Measurements from ENCODE around the gene IL21. TPM values are rescaled to one million over a fixed set of nuclear protein-coding genes. Genes with fewer than 3 reads are reported as not detected.
"Not testable (repeated sequence)": the region's sequence is repeated elsewhere in the genome, so short reads cannot be mapped to it uniquely, and the experiment has no call there.

The IL21 gene
- total RNA-seq (2014; rRNA removed; shearing (Covaris generic); ENCODE audit: low replicate concordance), result not detected in 2 replicates

DNA sequence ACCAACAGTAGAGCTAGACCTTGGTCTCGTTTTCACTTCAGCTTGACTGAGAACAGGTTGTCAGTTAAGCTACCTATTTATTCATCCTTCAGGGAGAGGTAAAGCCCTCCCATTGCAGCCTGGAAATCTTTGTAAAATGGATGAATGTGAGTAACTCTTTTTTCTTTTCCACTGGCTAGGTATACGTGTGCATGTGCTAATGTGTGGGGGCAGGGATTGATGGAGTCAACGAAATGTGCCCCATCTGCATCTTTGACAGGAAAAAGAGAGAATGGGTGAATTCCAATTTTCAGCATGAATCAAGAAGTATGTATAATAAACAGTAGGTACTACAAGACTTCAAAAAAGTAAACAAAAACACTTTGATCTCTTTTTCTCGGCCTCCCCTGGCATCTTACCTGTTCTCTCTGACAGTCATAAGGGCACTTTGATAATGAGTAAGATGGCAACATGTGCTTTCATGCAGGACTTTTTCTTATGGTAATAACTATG, at the start of gene IL21:
Gene IL21, minus strand, starts transcription at position 51 of the 492 bp plus-strand sequence. CDS start 55 bp downstream, outside the sequence.
- no peaks in the 10 kb centered on the region for H3K36me3 ChIP-seq
- no peak for DNase-seq
- H3K9me3 ChIP-seq, result no peaks in the 10 kb centered on the region
- H3K4me3 ChIP-seq, result no peak within 1 kb of the TSS
- no peaks in the 10 kb centered on the region for H3K27me3 ChIP-seq

DNA sequence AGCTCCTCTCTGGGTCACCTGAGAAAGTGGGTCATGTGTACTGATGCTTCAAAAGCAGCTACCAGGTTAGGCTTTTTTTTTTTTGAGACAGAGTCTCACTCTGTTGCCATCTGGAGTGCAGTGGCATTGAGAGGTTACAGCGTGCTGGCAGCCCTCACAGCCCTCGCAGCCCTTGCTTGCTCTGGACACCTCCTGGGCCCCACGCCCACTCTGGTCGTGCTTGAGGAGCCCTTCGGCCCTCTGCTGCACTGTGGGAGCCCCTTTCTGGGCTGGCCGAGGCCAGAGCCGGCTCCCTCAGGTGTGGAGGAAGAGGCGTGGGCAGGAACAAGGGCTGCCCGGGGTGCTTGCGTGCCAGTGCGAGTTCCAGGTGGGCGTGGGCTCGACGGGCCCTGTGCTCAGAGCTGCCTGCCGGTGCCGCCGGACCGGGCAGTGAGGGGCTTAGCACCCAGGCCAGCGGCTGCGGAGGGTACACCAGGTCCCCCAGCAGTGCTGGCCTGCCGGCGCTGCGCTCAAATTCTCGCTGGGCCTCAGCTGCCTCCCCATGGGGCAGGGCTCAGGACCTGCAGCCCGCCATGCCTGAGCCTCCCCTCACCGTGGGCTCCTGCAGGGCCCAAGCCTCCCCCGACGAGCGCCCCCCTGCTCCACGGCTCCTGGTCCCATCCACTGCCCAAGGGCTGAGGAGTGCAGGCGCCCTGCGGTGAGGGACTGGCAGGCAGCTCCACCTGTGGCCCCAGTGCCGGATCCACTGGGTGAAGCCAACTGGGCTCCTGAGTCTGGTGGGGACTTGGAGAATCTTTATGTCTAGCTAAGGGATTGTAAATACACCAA, 49.3 kb upstream of the IL21 start:
- H3K27me3 ChIP-seq, result no peaks in the 10 kb centered on the region
- H3K36me3 ChIP-seq, result no peaks in the 10 kb centered on the region
- DNase-seq, result no peak

DNA sequence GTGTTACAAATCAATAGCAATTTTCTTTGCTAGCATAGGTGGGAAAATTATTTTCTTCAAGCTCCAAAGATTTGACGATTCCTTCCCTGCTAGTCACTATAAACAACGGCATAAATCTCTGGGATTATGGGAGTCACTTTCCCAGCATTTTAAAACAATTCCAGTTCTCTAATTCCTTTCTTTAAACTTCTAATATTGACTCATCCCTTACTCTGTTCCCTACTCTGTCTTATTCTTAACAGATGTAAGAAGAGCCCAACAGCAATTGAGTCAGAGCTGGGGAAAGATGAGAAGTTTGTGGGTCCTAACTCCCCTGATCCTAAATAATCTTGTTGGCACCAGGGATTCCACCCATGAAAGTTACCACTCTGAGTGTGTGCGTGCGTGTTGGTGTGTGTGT, 47.4 kb upstream of the IL21 start:
- no peaks in the 10 kb centered on the region for H3K36me3 ChIP-seq
- no peak for DNase-seq
- H3K9me3 ChIP-seq, result no peaks in the 10 kb centered on the region
- H3K27me3 ChIP-seq, result no peaks in the 10 kb centered on the region
- H3K4me3 ChIP-seq, result no peak overlapping the region

More for the DNA sequence above, 49.3 kb upstream of the IL21 start:
- Histone ChIP-seq H3K4me3 (no peak overlapping the region), H3K9me3 (no peaks in the 10 kb centered on the region)

DNA sequence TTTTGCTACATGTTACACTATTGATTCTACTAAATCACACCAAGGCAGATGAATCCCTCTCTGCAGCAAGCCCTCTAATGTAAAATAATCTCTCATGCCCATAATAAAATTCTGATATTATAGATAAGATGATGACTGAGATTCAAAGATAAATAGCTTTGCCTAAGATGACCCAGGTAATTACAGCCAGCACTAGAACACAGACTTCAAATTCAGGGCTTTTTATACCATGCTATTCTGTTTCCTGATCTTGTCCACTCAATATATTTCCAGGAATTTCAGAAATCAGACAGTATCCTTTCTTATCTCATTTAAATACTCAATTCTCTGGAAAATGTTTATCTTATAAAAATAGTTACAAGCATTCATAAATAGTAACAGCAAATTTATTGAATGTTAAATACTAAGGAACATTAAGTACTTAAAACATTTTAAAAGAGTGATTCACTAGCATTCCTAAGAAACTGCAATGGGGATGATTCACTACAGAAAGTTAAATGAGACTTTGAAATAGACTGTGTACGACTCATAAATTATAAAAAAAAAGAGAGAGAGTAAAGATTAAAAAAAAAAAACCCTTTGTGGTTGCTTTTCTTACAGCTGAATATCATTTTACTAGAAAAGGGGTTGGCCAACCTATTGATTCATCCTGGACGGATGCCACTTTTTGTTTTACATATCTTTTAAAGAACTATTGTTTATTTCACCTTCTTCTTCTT, 45.8 kb upstream of the IL21 start:
- DNase-seq, result peak; percentile 36
- H3K36me3 ChIP-seq, result no peaks in the 10 kb centered on the region
- no peaks in the 10 kb centered on the region for H3K27me3 ChIP-seq
- no peak overlapping the region for H3K4me3 ChIP-seq
- H3K9me3 ChIP-seq, result no peaks in the 10 kb centered on the region

DNA sequence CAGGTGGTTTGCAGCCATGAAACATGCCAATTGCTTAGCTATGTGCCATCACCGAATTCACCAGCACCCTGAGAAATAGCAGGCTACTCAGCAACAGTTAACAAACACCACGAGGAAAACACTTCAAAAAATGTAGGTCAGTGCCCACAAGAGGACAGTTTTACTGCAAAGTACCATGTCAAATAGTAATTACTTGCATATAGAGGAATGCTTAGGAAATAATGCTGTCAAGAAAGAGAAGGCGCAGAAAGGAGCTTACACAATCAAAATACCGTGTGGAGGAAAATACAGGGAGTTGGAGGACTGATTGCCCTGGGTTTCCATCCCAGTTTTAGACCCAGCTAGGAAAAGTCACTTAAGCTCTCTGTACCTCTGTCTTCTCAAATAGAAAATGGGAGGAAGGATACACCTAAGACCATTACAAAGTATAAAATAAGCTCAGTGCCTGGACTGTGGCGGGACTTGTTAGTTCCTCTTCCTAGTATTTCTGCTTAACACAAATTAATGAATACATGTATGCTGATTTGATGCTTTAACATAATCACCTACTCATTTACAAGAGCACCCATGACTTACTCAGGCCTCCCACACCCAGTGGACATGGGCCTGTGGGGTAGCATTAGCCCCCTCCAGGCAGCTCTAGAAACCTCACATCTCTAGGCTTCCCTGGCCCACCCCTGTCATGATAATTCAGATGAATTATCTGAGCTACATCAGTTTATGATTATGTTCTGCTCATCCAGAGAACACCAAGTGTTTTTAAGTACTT, 44.5 kb upstream of the IL21 start:
- DNase-seq, result no peak
- Histone ChIP-seq H3K4me3 (no peak overlapping the region), H3K9me3 (no peaks in the 10 kb centered on the region), H3K36me3 (no peaks in the 10 kb centered on the region), H3K27me3 (no peaks in the 10 kb centered on the region)

DNA sequence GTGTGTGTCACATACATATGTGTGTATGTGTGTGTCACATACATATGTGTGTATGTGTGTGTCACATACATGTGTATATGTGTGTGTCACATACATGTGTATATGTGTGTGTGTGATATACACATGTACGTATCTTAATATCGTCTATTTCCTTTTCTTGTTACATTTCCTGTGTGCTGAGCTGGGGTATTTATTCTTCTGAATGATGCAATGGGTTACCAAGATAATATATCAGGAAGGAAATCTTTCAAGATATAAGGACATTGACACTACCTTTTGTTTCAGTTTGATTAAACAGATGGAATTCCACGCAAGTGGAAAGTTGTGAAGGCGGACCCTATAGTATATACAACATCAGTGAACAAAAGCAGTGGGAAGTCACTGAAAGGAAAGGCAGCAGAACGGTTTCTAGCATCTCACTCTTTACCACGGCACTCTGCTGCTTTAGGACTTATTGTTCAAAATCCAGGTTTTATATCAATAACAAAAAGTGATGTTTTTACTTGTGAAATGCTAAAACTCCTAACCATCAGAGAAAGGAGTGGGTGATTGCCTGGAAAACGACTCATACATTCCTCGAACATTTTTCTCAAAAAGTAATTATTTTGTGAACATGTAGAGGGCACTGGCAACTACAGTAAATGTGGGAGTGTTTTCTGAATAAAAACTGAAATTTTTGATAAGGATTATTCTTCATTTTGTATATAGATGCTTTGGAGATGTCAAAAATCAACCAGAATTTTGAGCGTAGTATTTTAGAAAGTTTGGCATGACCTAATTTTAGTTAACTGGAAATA, 43.1 kb upstream of the IL21 start:
- Histone ChIP-seq H3K36me3 (no peaks in the 10 kb centered on the region), H3K4me3 (no peak overlapping the region), H3K9me3 (no peaks in the 10 kb centered on the region), H3K27me3 (no peaks in the 10 kb centered on the region)
- no peak for DNase-seq

DNA sequence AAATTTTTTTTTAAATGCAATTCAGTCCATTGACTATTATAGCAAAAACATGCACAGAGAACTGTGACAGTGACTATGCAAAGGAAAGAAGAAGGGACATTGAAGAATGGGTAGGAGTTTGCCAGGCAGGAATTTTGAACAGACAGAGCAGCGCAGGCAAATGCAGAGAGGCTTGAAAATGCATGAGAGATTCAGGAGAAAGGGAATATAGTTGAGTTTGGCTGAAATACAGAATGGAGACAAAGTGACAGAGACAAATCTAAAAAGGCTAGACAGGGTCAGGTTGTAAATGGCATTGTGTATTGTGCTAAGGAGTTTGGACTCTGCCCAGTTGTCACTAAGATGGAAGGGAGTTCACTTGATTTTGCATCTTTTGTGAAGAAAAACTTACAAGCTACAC, 42.4 kb upstream of the IL21 start:
- no peak for DNase-seq
- no peaks in the 10 kb centered on the region for H3K36me3 ChIP-seq
- no peaks in the 10 kb centered on the region for H3K27me3 ChIP-seq
- no peak overlapping the region for H3K4me3 ChIP-seq
- no peaks in the 10 kb centered on the region for H3K9me3 ChIP-seq

DNA sequence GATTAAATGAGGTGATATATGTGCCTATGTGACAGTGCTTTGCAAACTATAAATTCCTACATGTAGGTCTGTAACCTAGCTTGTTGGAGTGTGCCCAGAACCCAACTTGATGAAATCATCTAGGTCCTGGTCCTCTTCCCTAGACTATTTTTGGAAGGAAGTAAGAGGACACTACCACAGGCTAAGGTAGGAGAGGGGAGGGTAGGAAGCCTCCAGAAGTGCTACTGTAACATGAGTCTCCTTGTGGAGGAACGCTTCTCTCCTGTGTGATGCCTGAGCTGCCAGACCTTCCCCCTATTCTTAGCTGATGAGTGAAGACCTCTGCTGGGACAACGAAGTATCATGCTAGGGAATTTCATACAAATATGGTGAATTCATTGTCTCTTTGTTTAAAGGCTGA, 41.8 kb upstream of the IL21 start:
- Histone ChIP-seq H3K36me3 (no peaks in the 10 kb centered on the region), H3K4me3 (no peak overlapping the region), H3K9me3 (no peaks in the 10 kb centered on the region), H3K27me3 (no peaks in the 10 kb centered on the region)
- DNase-seq, result no peak

DNA sequence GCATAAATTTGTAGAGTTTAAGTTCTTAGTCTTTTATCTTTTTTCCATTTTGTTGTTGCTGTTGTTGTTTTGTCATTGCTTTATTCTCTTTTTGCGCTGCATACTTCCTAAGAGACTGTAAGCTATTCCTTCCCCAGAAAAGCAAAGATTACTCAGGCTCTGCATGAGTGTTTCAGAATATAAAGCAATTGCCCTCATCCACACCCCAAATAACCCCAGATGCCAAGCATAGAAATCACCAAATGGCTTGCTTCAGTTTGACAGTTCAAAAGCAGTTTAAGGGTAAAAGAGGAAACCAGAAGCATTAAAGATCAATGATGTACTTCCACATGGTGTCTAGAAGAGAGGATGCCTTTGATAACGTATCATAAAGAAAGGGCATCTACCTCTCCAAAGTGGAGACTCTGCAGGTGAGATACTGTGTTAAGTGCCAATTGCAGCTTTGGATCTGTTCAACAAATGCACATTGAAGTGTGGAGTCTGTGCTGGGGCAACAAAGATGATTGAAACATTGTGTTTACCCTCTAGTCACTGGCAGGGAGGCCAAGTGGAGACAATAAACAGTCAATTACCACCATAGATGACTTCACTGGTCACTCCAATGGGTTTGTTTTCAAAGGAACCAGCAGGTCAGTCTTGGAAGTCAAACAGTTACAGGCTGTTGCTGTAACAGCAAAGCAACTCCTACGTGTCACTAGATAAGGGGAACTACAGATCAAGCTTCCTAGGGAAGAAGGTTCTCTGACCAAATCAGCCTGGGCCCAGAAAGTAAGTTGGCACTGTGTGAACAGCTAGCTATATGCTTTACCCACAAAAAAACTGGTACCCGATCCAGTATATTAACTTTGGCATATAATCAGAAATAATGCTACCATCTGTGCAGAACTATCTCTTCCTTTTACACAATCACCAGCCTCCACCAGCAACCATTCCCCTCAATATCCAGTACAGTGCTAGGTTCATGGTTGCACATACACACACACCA, 40.6 kb upstream of the IL21 start:
- no peak for DNase-seq
- no peaks in the 10 kb centered on the region for H3K9me3 ChIP-seq
- no peaks in the 10 kb centered on the region for H3K27me3 ChIP-seq
- no peak overlapping the region for H3K4me3 ChIP-seq
- no peaks in the 10 kb centered on the region for H3K36me3 ChIP-seq

DNA sequence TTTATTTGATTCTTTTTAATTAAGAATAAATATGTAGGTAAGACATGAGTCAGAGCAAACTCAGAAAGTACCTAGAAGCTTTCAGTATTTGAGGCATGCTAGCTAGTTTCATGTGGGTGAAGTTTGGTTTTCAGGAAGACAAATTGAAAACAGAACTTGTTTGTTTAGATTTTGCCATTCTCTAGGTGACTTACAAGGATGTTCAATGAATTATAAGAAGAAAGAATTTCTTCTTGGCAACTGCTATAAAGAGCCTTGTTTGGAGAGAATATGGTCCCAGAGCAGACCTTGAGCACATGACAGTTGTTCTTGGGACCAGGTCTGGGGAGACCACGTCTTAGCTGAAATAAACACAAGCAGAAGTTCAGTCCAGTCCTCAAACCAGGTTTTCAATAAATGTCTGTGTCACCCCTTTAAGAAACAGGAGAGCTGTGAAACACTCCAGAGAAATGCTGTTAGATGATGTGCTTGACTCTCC, 38.0 kb upstream of the IL21 start:
- no peaks in the 10 kb centered on the region for H3K9me3 ChIP-seq
- no peaks in the 10 kb centered on the region for H3K27me3 ChIP-seq
- no peak for DNase-seq
- H3K36me3 ChIP-seq, result no peaks in the 10 kb centered on the region
- no peak overlapping the region for H3K4me3 ChIP-seq

DNA sequence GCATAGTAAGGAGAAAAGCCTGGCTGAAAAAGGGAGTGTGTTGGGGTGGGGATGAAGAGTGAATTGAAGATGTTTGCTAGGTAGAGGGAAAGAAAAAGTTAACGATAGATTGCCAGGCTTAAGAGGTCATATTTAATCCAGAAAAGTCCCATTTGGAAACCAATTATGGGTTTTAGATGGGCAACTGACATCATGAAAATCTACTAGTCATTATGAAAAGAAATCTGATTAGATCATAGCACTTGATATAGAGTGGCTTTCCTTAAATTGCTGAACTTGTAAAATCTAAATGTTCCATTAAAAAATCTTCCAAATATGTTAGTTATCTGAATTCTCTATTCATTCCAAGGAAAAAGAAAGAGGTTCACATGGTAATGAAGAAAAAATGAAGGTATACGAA, 37.5 kb upstream of the IL21 start:
- no peaks in the 10 kb centered on the region for H3K36me3 ChIP-seq
- H3K9me3 ChIP-seq, result no peaks in the 10 kb centered on the region
- H3K27me3 ChIP-seq, result no peaks in the 10 kb centered on the region
- DNase-seq, result no peak
- H3K4me3 ChIP-seq, result no peak overlapping the region

DNA sequence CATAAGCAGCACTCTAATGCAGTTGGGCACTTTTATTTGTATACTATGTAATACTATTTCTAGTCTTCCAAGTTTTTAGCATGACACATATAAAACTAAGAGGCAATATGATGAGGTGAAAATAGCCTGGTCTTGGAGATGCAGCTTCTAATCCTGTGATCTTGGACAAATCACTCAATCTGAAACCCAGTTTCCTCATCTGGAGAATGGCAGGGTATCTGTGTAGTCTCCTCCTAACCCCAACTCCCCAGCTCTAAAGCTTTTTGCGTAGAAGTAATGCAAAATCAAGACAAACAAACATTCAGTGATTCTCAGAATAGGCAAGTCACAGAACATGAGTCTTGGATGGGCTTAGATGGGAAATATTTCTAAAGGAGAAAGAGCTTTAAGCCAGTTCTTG, 36.7 kb upstream of the IL21 start:
- no peaks in the 10 kb centered on the region for H3K27me3 ChIP-seq
- no peaks in the 10 kb centered on the region for H3K36me3 ChIP-seq
- DNase-seq, result no peak
- no peaks in the 10 kb centered on the region for H3K9me3 ChIP-seq
- H3K4me3 ChIP-seq, result no peak overlapping the region

DNA sequence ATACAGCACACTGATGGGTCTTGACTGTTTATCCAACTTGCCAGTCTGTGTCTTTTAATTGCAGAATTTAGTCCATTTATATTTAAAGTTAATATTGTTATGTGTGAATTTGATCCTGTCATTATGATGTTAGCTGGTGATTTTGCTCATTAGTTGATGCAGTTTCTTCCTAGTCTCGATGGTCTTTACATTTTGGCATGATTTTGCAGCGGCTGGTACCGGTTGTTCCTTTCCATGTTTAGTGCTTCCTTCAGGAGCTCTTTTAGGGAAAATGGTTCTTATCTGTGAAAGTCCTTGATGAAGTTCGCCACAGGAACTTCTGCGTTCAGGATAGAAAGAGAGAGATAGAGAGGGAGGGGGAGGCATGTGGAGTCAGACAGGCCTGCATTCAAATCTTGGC, 35.7 kb upstream of the IL21 start:
- not testable (repeated sequence) for H3K36me3 ChIP-seq, H3K27me3 ChIP-seq, DNase-seq

DNA sequence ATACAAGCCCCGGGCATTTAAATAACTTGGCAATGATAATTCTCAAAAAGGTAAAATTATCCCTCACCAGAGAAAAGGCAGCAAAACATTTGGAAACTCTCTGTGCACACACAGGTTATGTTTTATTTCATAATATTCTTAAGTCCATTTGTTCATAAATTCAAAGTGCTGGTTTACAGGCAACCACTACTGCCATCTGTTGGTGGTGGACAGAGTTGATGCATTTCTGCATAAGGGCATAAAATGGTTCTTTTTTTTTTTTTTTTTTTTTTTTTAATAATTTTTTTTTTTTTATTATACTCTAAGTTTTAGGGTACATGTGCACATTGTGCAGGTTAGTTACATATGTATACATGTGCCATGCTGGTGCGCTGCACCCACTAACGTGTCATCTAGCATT, 31.5 kb upstream of the IL21 start:
- peak; percentile 29 for DNase-seq
- Histone ChIP-seq H3K36me3 (no peaks in the 10 kb centered on the region), H3K4me3 (no peak overlapping the region), H3K9me3 (no peaks in the 10 kb centered on the region), H3K27me3 (no peaks in the 10 kb centered on the region)

More for the DNA sequence above, 35.7 kb upstream of the IL21 start:
- not testable (repeated sequence) for H3K4me3 ChIP-seq, H3K9me3 ChIP-seq

DNA sequence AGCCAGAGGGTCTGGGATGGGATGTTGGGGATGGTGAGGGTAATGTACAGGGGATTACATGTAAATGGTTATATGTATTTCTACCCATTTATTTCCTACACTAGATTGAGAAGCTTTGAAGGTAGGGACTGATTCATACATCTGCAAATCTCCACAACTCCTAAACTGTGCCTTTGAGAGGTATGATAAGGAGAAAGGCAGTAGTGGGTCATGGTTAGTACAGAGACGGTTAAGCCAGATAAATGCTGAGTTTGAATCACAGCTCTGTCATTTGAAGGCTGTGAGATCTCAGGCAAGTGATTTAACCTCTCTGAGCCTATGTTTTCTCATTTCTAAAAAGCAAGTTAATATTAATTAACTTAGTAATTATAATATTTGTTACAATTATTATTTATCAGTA, 29.3 kb upstream of the IL21 start:
- no peak overlapping the region for H3K4me3 ChIP-seq
- H3K9me3 ChIP-seq, result no peaks in the 10 kb centered on the region
- DNase-seq, result no peak
- no peaks in the 10 kb centered on the region for H3K27me3 ChIP-seq
- no peaks in the 10 kb centered on the region for H3K36me3 ChIP-seq
